GM21390 (cell line): ENCODE results near the gene LCORL.

ENCODE experiments used
- ATAC-seq: cut with Tn5 transposase; IDR thresholded peaks from one replicate; pipeline ENCODE4 v1.9.1; 2021; ENCODE audit not compliant: unreplicated experiment

The LCORL gene

GRCh38 chr4:17939054-17939453 lies 82.5 kb downstream of the LCORL start:
- no peak for ATAC-seq

- ATAC-seq: no peak
Measured at GRCh38 chr4:17934286-17934685, 87.3 kb downstream of the LCORL start.

DNA sequence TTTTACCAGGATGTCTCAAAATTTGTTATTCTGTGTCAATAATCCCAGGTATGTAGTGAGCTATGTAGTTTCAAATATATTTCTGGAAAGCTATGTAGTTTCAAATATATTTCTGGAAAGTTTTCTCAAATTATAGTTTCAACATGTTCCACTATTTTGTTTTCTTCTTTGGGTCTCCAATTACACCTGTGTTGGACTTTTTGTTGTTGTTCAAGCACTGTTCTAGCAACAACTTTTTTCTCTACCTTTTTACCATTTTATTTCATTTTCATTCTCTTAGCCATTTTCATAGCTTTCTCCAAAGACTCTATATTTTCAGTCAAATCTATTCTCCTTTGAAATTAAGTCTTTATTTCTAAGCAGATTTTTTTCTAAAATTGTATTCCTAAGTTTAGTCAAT lies 88.4 kb downstream of the LCORL start:
- no peak for ATAC-seq

DNA sequence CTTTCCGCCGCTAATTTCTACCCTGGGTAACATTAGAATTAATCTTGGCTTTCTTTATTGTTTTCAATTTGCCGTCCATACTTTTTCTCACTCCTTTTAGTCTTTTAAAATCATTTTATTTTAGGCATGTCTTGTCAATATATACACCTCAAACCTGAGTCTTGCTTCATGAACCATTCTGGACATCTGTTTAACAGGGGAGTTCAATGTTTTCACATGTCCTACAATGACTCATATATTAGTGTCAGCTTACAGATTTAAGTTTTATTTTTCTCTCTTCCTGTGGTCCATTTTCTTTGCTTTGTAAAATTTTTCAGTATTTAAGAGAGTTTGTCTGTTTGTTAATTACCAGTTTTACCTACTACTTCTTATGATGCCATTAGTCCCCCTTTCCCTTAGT lies 89.5 kb downstream of the LCORL start:
- ATAC-seq: no peak

DNA sequence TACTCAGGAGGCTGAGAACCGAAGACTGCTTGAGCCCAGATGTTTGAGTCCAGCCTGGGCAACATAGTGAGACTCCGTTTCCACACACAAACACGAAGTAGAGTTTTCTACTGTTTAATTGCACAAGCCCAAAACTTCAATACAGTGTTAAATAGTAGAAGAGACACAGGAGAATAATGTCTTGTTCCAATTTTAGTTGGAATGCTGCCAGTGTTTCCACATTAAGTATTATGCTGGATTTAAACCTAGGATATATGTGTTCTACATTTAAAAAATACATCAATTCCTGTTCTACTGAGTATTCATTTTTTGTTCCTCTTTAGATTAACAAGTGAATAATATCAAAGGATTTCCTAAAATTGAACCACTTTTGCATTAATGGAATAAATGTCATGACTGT lies 91.3 kb downstream of the LCORL start:
- ATAC-seq: no peak

DNA sequence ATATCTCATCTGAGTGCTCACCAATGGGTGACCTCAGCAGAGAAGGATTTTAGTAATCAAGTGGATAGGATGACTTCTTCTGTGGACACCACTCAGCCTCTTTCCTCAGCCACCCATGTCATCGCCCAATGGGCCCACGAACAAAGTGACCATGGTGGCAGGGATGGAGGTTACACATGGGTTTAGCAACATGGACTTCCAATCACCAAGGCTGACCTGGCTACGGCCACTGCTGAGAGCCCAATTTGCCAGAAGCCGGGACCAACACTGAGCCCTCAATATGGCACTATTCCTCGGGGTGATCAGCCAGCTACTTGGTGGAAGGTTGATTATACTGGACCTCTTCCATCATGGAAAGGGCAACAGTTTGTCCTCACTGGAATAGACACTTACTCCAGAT lies 97.4 kb downstream of the LCORL start:
- no peak for ATAC-seq

DNA sequence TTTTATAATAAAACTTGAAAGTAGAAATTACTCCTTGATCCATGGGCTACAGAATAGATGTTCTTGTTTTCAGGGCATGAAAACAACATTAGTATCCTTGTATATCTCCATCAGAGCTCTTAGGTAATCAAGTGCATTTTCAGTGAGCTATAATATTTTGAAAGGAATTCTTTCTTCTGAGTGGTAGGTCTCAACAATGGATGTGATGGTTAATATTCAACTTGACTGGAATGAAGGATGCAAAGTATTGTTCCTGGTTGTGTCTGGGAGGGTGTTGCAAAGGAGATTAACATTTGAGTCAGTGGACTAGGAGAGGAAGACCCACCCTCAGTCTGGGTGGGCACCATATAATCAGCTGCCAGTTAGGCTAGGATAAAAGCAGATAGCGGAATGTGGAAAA lies 100.1 kb downstream of the LCORL start:
- no peak for ATAC-seq

DNA sequence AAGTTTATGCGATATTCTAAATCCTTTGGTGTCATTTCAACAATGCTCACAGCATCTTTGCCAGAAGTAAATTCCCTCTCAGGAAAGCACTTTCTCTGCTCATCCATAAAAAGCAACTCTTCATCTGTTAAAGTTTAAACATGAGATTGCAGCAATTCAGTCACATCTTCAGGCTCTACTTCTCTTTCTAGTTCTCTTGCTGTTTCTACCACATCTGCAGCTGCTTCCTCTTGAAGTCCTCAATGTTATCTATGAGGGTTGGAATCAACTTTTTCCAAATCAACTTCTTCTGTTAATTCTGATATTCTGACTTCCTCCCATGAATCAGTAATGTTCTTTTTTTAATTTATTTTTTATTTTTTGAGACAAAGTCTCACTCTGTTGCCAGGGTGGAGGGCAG lies 100.9 kb downstream of the LCORL start:
- no peak for ATAC-seq

GRCh38 chr4:17915439-17915838 lies 106.1 kb downstream of the LCORL start:
- no peak for ATAC-seq

DNA sequence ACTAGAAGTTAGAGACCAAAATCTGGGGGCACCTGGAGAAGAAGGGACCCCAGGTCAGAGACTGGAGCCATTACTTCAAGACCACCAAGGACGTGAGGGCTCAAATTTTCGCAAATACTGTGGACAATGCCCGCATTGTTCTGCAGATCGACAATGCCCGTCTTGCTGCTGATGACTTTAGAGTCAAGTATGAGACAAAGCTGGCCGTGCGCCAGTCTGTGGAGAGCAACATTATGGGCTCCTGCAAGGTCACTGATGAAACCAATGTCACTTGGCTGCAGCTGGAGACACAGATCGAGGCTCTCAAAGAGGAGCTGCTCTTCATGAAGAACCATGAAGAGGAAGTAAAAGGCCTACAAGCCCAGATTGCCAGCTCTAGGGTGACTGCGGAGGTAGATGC lies 109.5 kb downstream of the LCORL start:
- no peak for ATAC-seq

- no peak for ATAC-seq
Measured at GRCh38 chr4:17911608-17912007, 109.9 kb downstream of the LCORL start.

DNA sequence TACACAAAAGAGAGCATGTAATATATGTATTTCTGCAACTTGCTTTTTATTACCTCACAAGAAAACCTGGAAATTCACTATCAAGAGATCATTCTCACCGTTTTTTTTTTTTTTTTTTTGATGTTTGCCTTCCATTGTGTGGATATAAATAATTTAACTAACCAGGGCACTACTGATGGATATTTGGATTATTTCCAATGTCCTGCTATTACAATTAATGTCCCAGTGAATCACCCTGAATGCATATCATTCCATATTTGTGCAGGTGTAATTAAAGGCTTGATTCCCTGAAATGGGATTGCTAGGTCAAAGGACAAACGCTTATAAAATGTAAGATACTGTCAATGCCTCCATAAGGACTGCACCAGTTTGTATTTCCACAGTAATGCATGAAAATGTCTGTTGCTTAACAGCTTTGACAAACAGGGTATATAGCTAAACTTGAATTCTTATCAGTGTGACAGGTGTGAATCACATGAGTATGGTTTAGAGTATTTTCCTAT lies 123.0 kb downstream of the LCORL start:
- no peak for ATAC-seq

DNA sequence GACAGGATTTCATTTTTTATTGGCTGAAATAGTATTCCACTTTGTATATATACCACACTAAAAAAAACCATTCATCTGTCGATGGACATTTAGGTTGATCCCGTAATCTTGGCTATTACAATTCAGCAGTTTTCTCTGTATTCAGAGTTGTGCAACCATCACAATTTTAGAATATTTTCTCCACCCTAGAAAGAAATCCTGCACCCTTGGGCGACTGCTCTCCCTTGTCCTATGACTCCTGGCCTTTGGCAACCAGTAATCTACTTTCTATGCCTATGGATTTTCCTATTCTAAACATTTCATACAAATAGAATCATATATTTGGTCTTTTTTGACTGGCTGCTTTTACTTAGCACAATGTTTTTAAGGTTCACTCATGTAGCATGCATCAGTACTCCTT lies 126.1 kb downstream of the LCORL start:
- no peak for ATAC-seq

DNA sequence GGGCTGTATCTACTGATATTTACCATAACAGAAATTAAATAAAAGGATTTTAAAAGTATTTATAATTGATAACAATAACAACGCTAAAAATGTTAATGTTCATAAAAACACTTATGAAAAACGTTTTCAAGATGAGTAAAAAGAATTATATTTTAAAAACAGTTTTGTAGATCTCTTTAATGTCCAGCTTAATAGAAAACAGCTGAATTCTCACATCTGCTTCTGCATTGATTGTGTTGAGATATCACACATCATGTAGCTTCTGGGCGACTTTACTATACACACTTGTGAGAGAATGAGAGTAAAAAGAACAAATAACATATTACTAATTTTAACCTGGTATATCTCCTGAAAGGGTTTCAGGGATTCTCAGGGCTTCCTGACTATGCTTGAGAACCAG lies 127.1 kb downstream of the LCORL start:
- ATAC-seq: no peak

DNA sequence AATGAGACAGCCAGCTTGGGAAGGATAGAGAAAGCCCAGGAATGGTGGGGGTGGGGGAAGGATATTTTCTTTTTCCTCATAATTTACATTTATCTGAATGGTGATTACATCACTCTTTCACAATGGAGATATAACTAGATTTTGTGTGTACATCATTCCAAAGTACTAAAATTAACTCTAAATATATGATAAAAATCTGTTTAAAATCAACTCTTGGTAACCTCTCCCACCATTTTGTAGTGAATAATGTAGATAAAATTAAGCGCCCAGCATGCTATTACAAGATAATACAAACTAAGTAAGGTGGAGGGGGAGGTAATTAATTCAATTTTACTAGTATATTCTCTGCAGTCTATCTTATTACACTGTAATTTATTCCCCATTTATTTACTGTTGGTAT lies 131.9 kb downstream of the LCORL start:
- no peak for ATAC-seq

GRCh38 chr4:17884511-17884910 lies 137.0 kb downstream of the LCORL start:
- no peak for ATAC-seq

DNA sequence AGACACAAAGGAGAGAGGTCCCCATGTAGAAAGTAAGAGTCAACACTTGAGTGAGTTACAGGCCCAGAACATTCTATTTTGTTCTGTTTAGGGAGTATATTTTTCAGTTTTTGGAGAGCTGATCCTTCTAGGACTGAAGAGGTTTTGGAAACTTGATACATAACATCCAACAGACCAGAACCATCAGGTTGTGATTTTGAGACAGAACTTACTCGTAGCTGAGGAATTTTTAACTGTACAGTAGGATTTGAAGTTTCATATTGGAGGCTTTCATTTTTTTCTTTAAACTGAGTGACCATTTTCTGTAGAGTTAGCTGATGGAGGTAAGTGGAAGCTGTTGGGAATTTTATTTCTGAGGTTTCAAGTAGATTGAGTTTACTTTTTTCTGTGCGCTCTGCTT lies 137.5 kb downstream of the LCORL start:
- ATAC-seq: no peak

DNA sequence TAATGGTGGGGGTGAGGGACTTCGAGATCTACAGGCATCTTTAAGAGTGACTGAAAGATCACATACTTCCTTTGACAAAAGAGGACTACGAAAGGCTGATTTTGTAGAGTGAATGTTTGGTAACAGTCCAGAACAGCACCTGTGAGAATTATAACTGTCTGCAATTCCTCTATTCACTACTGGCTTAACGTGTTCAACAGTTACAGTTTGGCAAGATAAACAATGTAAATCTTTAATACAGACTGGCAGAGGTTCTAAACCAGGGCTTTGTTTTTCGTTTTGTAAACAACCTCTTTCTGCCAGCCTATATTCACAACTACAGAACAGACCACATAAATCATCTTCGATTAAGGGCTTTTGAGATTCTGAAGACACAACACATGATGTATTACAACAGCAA lies 143.9 kb downstream of the LCORL start:
- ATAC-seq: no peak

DNA sequence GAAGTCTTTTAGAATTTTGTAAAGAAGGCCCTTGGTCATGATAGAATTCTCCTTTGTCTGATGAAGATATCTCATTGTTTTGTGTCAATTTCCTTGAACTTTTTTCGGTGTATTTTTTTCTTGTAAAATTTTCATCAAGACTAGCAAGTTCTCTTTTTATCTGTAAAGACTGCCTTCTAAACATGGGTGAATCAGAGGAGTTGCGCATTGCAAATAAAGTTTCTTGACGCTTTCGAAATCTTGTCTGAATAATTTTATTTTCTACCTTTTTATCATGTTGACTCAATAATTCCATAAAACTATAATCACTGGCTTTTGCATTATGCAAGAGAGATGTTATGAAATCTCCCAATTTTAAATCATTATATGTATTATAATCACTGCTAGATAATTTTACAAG lies 144.6 kb downstream of the LCORL start:
- ATAC-seq: no peak

DNA sequence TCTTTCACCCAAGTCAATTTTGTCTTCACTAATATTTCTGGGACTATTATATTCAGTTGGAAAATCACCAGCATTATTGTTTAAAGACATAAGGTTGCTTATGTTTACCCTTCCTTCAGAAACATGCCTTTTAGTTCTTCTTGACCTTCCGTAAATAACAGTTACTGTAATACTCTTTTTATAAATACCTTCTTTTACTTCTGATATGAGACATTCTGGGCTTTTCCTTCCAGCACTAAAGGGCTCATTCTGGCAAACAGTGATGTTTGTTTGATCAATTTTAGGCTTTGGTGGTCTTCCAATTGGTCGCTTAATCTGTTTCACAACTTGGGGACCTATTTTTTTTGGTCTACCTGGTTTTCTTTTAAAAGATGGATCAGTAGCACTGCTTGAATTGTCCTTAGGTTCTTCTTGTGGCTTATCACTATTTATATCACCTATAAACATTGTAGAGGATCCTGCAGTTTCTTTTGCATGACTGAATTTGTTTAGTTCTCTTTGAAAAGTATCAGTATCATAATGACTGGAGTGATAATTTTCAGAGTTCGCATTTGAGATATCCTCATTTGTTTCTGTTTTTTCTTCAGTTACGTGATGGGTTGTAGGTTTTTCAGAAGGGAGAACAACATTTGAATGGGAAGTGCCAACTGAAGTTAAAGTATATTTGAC lies 146.0 kb downstream of the LCORL start:
- ATAC-seq: peak; percentile 97

- no peak for ATAC-seq
Measured at GRCh38 chr4:17869327-17869726, 152.2 kb downstream of the LCORL start.

DNA sequence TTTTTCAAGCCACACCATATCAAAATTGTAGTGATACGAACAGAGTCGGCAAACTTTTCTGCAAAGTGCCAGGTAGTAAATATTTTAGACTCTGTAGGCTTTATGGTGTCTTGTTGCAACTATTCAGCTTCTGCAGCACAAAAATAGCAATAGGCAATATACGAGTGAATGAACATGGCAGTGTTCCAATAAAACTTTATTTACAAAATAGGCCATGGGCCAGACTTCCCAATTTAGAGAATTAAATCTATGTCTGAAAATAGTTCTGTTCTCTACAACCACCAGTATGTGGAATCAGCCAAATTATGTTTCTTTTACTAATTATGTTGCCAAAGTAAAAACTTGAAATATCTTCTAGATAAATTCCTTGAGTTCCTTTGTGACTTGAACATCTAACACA lies 154.3 kb downstream of the LCORL start:
- no peak for ATAC-seq

GRCh38 chr4:17866810-17867209 lies 154.7 kb downstream of the LCORL start:
- ATAC-seq: no peak
